IMR-90 (cell line): Measurements from ENCODE around the gene ANKS4B. TPM values are rescaled to one million over a fixed set of nuclear protein-coding genes. Genes with fewer than 3 reads are reported as not detected.

ENCODE experiments used
- ATAC-seq: fragments of 200-7000 bp; cut with Tn5 transposase; 2 replicates; pipeline ENCODE4 v1.9.1; 2020; ENCODE audit warnings: low read depth, mild to moderate bottlenecking, moderate library complexity
- BruUV-seq: library from RNA; stranded (reverse); fragments of 400-500 nt; replicated peaks from 2 replicates; lab custom pipeline; 2021; lab: Mats Ljungman, UMichigan
- CTCF ChIA-PET: fragments of 300-600 bp; formaldehyde crosslinking; extraction: SDS; loops from one replicate; lab custom pipeline; 2021; ENCODE audit warnings: antibody characterized with exemption; lab: Yijun Ruan, JAX
- POLR2A ChIA-PET: fragments of 300-600 bp; sonication (Branson Sonifier 250); formaldehyde crosslinking; loops from one replicate; lab custom pipeline; 2022; ENCODE audit warnings: antibody characterized with exemption; ENCODE audit not compliant: unreplicated experiment; lab: Charles Lee
- DNase-seq: peaks from one replicate; pipeline ENCODE4 v3.0.0; 2013
- H2AFZ ChIP-seq: replicated peaks from 2 replicates; pipeline ENCODE3; 2013; ENCODE audit warnings: low read length, mild to moderate bottlenecking; ENCODE audit not compliant: poor library complexity
- H2AK5ac ChIP-seq: 2 replicates; pipeline ENCODE4 v1.6.1; 2013; ENCODE audit warnings: low read depth, low read length, inconsistent platforms
- H2AK9ac ChIP-seq: replicated peaks from 2 replicates; pipeline ENCODE3; 2013; ENCODE audit warnings: mild to moderate bottlenecking, low read depth, low read length, moderate library complexity; ENCODE audit not compliant: poor library complexity
- H2BK120ac ChIP-seq: 2 replicates; pipeline ENCODE4 v1.6.1; 2013; ENCODE audit warnings: low read depth, low read length, inconsistent platforms
- H2BK15ac ChIP-seq: 3 replicates; pipeline ENCODE4 v1.6.1; 2013; ENCODE audit warnings: low read depth, low read length, inconsistent platforms
- H2BK20ac ChIP-seq: 2 replicates; pipeline ENCODE4 v1.6.1; 2013; ENCODE audit warnings: low read depth, mild to moderate bottlenecking, inconsistent platforms, low read length, moderate library complexity
- H2BK5ac ChIP-seq: 2 replicates; pipeline ENCODE4 v1.6.1; 2013; ENCODE audit warnings: mild to moderate bottlenecking, low read depth, low read length, inconsistent platforms; ENCODE audit not compliant: poor library complexity, severe bottlenecking
- H3K14ac ChIP-seq: replicated peaks from 2 replicates; pipeline ENCODE4 v1.6.1; 2013; ENCODE audit warnings: low read depth, low read length, inconsistent platforms
- H3K18ac ChIP-seq: 2 replicates; pipeline ENCODE4 v1.6.1; 2013; ENCODE audit warnings: low read depth, low read length, control low read depth
- H3K23ac ChIP-seq: 2 replicates; pipeline ENCODE4 v1.6.1; 2013; ENCODE audit warnings: low read depth, low read length, inconsistent platforms
- H3K27ac ChIP-seq: 2 replicates; pipeline ENCODE4 v1.5.1; 2013; ENCODE audit warnings: mild to moderate bottlenecking, control low read depth, low read length; ENCODE audit not compliant: insufficient read depth
- H3K27me3 ChIP-seq: 2 replicates; pipeline ENCODE4 v1.6.1; 2013; ENCODE audit warnings: low read length; ENCODE audit not compliant: control insufficient read depth, insufficient read depth
- H3K36me3 ChIP-seq: 2 replicates; pipeline ENCODE4 v1.6.1; 2013; ENCODE audit warnings: low read length, mixed read lengths; ENCODE audit not compliant: control insufficient read depth, insufficient read depth
- H3K4ac ChIP-seq: 2 replicates; pipeline ENCODE4 v1.6.1; 2013; ENCODE audit warnings: low read depth, low read length, inconsistent platforms
- H3K4me1 ChIP-seq: 2 replicates; pipeline ENCODE4 v1.6.1; 2013; ENCODE audit warnings: low read length, mixed read lengths; ENCODE audit not compliant: control insufficient read depth, insufficient read depth
- H3K4me2 ChIP-seq: 2 replicates; pipeline ENCODE4 v1.6.1; 2013; ENCODE audit warnings: low read depth, mild to moderate bottlenecking, control low read depth, low read length, moderate library complexity
- H3K4me3 ChIP-seq: 2 replicates; pipeline ENCODE4 v1.5.1; 2013; ENCODE audit warnings: low read depth, mild to moderate bottlenecking, control low read depth, low read length, moderate library complexity; ENCODE audit not compliant: insufficient read depth
- H3K56ac ChIP-seq: 2 replicates; pipeline ENCODE4 v1.6.1; 2013; ENCODE audit warnings: low read length, inconsistent platforms; ENCODE audit not compliant: insufficient read depth; ENCODE audit errors: extremely low read depth
- H3K79me1 ChIP-seq, 2 experiments: 2 replicates each; pipeline ENCODE4 v1.6.1; 2013; ENCODE audit warnings: low read length in 2 of 2, inconsistent platforms in 1 of 2, low read depth in 1 of 2
- H3K9ac ChIP-seq: 2 replicates; pipeline ENCODE4 v1.6.1; 2013; ENCODE audit warnings: low read depth, low read length, control low read depth
- H3K9me1 ChIP-seq: 2 replicates; pipeline ENCODE4 v1.6.1; 2013; ENCODE audit warnings: low read length, inconsistent platforms; ENCODE audit not compliant: insufficient read depth
- H3K9me3 ChIP-seq: 2 replicates; pipeline ENCODE4 v1.6.1; 2013; ENCODE audit warnings: low read length; ENCODE audit not compliant: control insufficient read depth, insufficient read depth
- H4K20me1 ChIP-seq: 2 replicates; pipeline ENCODE4 v1.6.1; 2013; ENCODE audit warnings: low read length, inconsistent platforms; ENCODE audit not compliant: insufficient read depth
- H4K5ac ChIP-seq: 2 replicates; pipeline ENCODE4 v1.6.1; 2013; ENCODE audit warnings: mild to moderate bottlenecking, low read depth, low read length, control low read depth
- H4K8ac ChIP-seq, 2 experiments: 2 replicates each; pipeline ENCODE4 v1.6.1; 2013; ENCODE audit warnings: low read depth in 2 of 2, low read length in 2 of 2, control low read depth in 1 of 2, inconsistent platforms in 1 of 2
- H4K91ac ChIP-seq: 2 replicates; pipeline ENCODE4 v1.6.1; 2013; ENCODE audit warnings: low read depth, low read length, inconsistent platforms; ENCODE audit not compliant: insufficient read depth
- BHLHE40 ChIP-seq: fragments of 150-350 bp; IDR thresholded peaks from 2 replicates; pipeline ENCODE4 v1.6.1; 2016; ENCODE audit warnings: mild to moderate bottlenecking, low read depth, low read length
- CEBPB ChIP-seq: IDR thresholded peaks from 2 replicates; pipeline ENCODE4 v1.6.1; 2012; ENCODE audit warnings: low read depth, low read length, improper control_type of control experiment
- CHD1 ChIP-seq: IDR thresholded peaks from 2 replicates; pipeline ENCODE4 v1.6.1; 2012; ENCODE audit warnings: low read depth, low read length, improper control_type of control experiment
- CTCF ChIP-seq: conservative IDR thresholded peaks from 2 replicates; pipeline ENCODE4 v1.5.1; 2012; ENCODE audit warnings: mild to moderate bottlenecking, low read depth, low read length, improper control_type of control experiment
- FOS ChIP-seq: fragments of 150-350 bp; IDR thresholded peaks from 2 replicates; pipeline ENCODE4 v1.6.1; 2016; ENCODE audit warnings: low read depth, low read length
- MAFK ChIP-seq: IDR thresholded peaks from 2 replicates; pipeline ENCODE4 v1.6.1; 2012; ENCODE audit warnings: low read depth, low read length, improper control_type of control experiment
- MXI1 ChIP-seq: IDR thresholded peaks from 2 replicates; pipeline ENCODE4 v1.6.1; 2012; ENCODE audit warnings: low read depth, mild to moderate bottlenecking, low read length, moderate library complexity, borderline replicate concordance
- NFE2L2 ChIP-seq: fragments of 150-350 bp; IDR thresholded peaks from 2 replicates; pipeline ENCODE4 v1.6.1; 2016; ENCODE audit warnings: low read depth, mild to moderate bottlenecking, low read length
- POLR2A ChIP-seq: IDR thresholded peaks from 2 replicates; pipeline ENCODE4 v1.6.1; 2012; ENCODE audit warnings: mild to moderate bottlenecking, low read depth, low read length
- RAD21 ChIP-seq: IDR thresholded peaks from 2 replicates; pipeline ENCODE4 v1.6.1; 2012; ENCODE audit warnings: low read length, improper control_type of control experiment
- RCOR1 ChIP-seq: IDR thresholded peaks from 2 replicates; pipeline ENCODE4 v1.6.1; 2012; ENCODE audit warnings: mild to moderate bottlenecking, low read length, improper control_type of control experiment; ENCODE audit not compliant: insufficient replicate concordance
- RFX5 ChIP-seq: IDR thresholded peaks from 2 replicates; pipeline ENCODE4 v1.8.0; 2012; ENCODE audit warnings: low read depth, mild to moderate bottlenecking, low read length, moderate library complexity
- SMC3 ChIP-seq: fragments of 150-350 bp; IDR thresholded peaks from 2 replicates; pipeline ENCODE4 v1.6.1; 2016; ENCODE audit warnings: low read depth, mild to moderate bottlenecking, antibody characterized with exemption, low read length, moderate library complexity
- USF2 ChIP-seq: fragments of 150-350 bp; IDR thresholded peaks from 2 replicates; pipeline ENCODE4 v1.6.1; 2017; ENCODE audit warnings: mild to moderate bottlenecking, antibody characterized with exemption, low read length, low read depth
- WGBS, 2 experiments: methylation state at CpG; one replicate each; pipeline versions ENCODE4 v1.1.5 to v1.1.7; 2013; ENCODE audit warnings: missing lambda C conversion rate in 2 of 2; ENCODE audit not compliant: insufficient read length in 1 of 2; ENCODE audit errors: extremely low coverage in 2 of 2; 5-methylcytosine and 5-hydroxymethylcytosine counted together
- dilution Hi-C: fragments of 300-500 bp; cut with HindIII; formaldehyde crosslinking; loops from one replicate; pipeline ENCODE4 v1.14.3; 2018; ENCODE audit warnings: low sequenced_read_pairs; ENCODE audit not compliant: unreplicated experiment
- in situ Hi-C: fragments of 300-500 bp; cut with MboI; formaldehyde crosslinking; loops from 3 replicates; pipeline ENCODE4 v1.14.3; 2019; ENCODE audit warnings: low sequenced_read_pairs, inconsistent platforms, mixed read lengths
- intact Hi-C: fragments of 100-400 bp; cut with micrococcal nuclease; formaldehyde crosslinking; loops from 2 replicates; pipeline ENCODE4 v1.10.0; 2022
- polyA plus RNA-seq, 3 experiments: library from polyadenylated mRNA; depleted of rRNA; stranded (reverse); fragments of >200 nt; gene quantifications; 2 replicates each; pipeline ENCODE4 v1.2.3, GENCODE V29; 2012; ENCODE audit warnings: low replicate concordance in 1 of 3
- total RNA-seq: library from RNA; depleted of rRNA; stranded (reverse); fragments of >200 nt; gene quantifications from 2 replicates; pipeline ENCODE4 v1.2.3, GENCODE V29; 2012
- TF ChIP-seq, protein P1 (sequence below): fragments of 150-350 bp; IDR thresholded peaks from 2 replicates; pipeline ENCODE4 v1.6.1; 2016; ENCODE audit warnings: low read depth, mild to moderate bottlenecking, low read length, moderate library complexity, borderline replicate concordance

The ANKS4B gene
- total and polyA plus RNA-seq, 2 of the 4 experiments (the other 2 are of a cell fraction): not detected

DNA sequence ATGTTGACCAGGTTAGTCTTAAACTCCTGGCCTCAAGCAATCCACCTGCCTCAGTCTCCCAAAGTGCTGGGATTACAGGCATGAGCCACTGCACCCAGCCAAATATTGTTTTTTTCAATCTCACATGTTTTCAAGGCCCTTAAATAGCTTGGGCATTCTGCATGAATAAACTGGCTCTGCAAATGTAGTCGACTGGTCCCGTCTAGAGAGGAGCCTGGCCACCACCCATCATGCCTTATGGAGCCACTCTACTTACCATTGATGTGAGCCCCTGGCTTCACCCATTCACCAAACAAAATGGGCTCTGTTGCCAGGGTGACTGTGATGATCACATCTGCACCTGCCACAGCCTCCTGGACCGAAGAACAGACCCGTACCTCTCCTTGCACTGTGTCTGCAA, 33.8 kb downstream of the ANKS4B start:
- Histone ChIP-seq H3K18ac (no peak overlapping the region), H3K4me2 (no peak overlapping the region), H2AFZ (no peak overlapping the region), H3K36me3 (no peaks in the 10 kb centered on the region), H3K9me1 (no peaks in the 10 kb centered on the region), H3K14ac (no peak overlapping the region), H3K27ac (no peak overlapping the region), H3K4me3 (no peak overlapping the region), H2BK120ac (no peak overlapping the region), H3K27me3 (peaks cover 12% of the 10 kb centered on the region), H2AK5ac (no peak overlapping the region), H3K79me1 (no peaks in the 10 kb centered on the region), H3K56ac (no peak overlapping the region), H4K8ac (no peak overlapping the region), H4K20me1 (no peaks in the 10 kb centered on the region), H2BK5ac (no peak overlapping the region), H2BK15ac (no peak overlapping the region), H3K9me3 (no peaks in the 10 kb centered on the region), H2BK20ac (no peak overlapping the region), H3K9ac (no peak overlapping the region), H4K5ac (no peak overlapping the region), H4K91ac (no peak overlapping the region), H3K4ac (no peak overlapping the region), H3K4me1 (no peaks in the 10 kb centered on the region; the same call in 1 of the 2 replicates), H3K23ac (no peak overlapping the region), H2AK9ac (no peak overlapping the region)
- 88% methylated on average over 3 of the region's 4 CpGs; no CpG with 5 or more reads in 1 of the 2 experiments for whole genome bisulfite sequencing, 2 experiments
- DNase-seq (no peak), ATAC-seq (no peak)
- TF ChIP-seq, protein P1, sequence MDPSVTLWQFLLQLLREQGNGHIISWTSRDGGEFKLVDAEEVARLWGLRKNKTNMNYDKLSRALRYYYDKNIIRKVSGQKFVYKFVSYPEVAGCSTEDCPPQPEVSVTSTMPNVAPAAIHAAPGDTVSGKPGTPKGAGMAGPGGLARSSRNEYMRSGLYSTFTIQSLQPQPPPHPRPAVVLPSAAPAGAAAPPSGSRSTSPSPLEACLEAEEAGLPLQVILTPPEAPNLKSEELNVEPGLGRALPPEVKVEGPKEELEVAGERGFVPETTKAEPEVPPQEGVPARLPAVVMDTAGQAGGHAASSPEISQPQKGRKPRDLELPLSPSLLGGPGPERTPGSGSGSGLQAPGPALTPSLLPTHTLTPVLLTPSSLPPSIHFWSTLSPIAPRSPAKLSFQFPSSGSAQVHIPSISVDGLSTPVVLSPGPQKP: no peak
- TF ChIP-seq NFE2L2 (no peak), CHD1 (no peak), USF2 (no peak), BHLHE40 (no peak), FOS (no peak), POLR2A (no peak), SMC3 (no peak), MXI1 (no peak), RCOR1 (no peak), CEBPB (no peak), CTCF (no peak), MAFK (no peak), RFX5 (no peak), RAD21 (no peak)
- POLR2A ChIA-PET: no interaction called here
- dilution Hi-C loops: no loop called here
- in situ Hi-C loops: no loop called here
- CTCF ChIA-PET: interaction anchor here (1.5 kb wide), 1 partner anchor 11 kb away, joined by 4 read pairs; no protein-coding TSS in a partner anchor
- intact Hi-C loops: no loop called here
- no TSS peak for BruUV-seq
